ENCODE results near the gene POLE.

The POLE gene

GRCh38 chr12:132649226-132649945, 37.8 kb downstream of the POLE start:
- TF ChIP-seq EZH2phosphoT487 (IDR thresholded peaks at IDR 0.05; ENCODE audit: low read depth) (no peak), CTCF (IDR thresholded peaks at IDR 0.05; ENCODE audit: low read depth, low read length) (no peak)

GRCh38 chr12:132648616-132649225, 38.4 kb downstream of the POLE start:
- Histone ChIP-seq H3K79me2 (ENCODE audit: low read length) (no peaks in the 10 kb centered on the region), H2AFZ (ENCODE audit: low read depth, low read length) (no peak overlapping the region), H4K20me1 (ENCODE audit: insufficient read depth, low read length) (no peaks in the 10 kb centered on the region), H3K4me2 (ENCODE audit: low read length) (no peak overlapping the region), H3K27ac (ENCODE audit: low read length) (no peak overlapping the region), H3K9ac (ENCODE audit: low read length) (no peak overlapping the region), H3K4me1 (ENCODE audit: low read length) (no peaks in the 10 kb centered on the region), H3K9me3 (ENCODE audit: insufficient read depth, low read length) (no peaks in the 10 kb centered on the region), H3K36me3 (replicated peaks; ENCODE audit: low read depth, low read length) (peaks cover 55% of the 10 kb centered on the region), H3K27me3 (ENCODE audit: low read depth, low read length) (no peaks in the 10 kb centered on the region), H3K4me3 (ENCODE audit: low read length) (no peak overlapping the region)
- no peak for TF ChIP-seq EZH2phosphoT487 (IDR thresholded peaks at IDR 0.05; ENCODE audit: low read depth)

More at GRCh38 chr12:132649226-132649945, 37.8 kb downstream of the POLE start:
- Histone ChIP-seq H3K4me1 (ENCODE audit: low read length) (no peaks in the 10 kb centered on the region), H3K27ac (ENCODE audit: low read length) (no peak overlapping the region), H3K27me3 (ENCODE audit: low read depth, low read length) (no peaks in the 10 kb centered on the region), H3K4me2 (ENCODE audit: low read length) (no peak overlapping the region), H3K9ac (ENCODE audit: low read length) (no peak overlapping the region), H3K9me3 (ENCODE audit: insufficient read depth, low read length) (no peaks in the 10 kb centered on the region), H2AFZ (ENCODE audit: low read depth, low read length) (no peak overlapping the region), H3K36me3 (replicated peaks; ENCODE audit: low read depth, low read length) (peaks cover 59% of the 10 kb centered on the region), H3K4me3 (ENCODE audit: low read length) (no peak overlapping the region), H4K20me1 (ENCODE audit: insufficient read depth, low read length) (no peaks in the 10 kb centered on the region), H3K79me2 (ENCODE audit: low read length) (no peaks in the 10 kb centered on the region)

GRCh38 chr12:132647858-132648257, 39.3 kb downstream of the POLE start:
- H3K4me3 ChIP-seq (ENCODE audit: low read length) = no peak overlapping the region
- H3K4me2 ChIP-seq (ENCODE audit: low read length) = no peak overlapping the region
- H3K79me2 ChIP-seq (ENCODE audit: low read length) = no peaks in the 10 kb centered on the region
- no peak overlapping the region for H3K27ac ChIP-seq (ENCODE audit: low read length)
- no peaks in the 10 kb centered on the region for H3K4me1 ChIP-seq (ENCODE audit: low read length)
- H2AFZ ChIP-seq (ENCODE audit: low read depth, low read length) = no peak overlapping the region
- no peaks in the 10 kb centered on the region for H3K27me3 ChIP-seq (ENCODE audit: low read depth, low read length)
- H3K9ac ChIP-seq (ENCODE audit: low read length) = no peak overlapping the region
- H4K20me1 ChIP-seq (ENCODE audit: insufficient read depth, low read length) = no peaks in the 10 kb centered on the region
- peaks cover 54% of the 10 kb centered on the region for H3K36me3 ChIP-seq (replicated peaks; ENCODE audit: low read depth, low read length)
- H3K9me3 ChIP-seq (ENCODE audit: insufficient read depth, low read length) = no peaks in the 10 kb centered on the region
- TF ChIP-seq EZH2phosphoT487 (IDR thresholded peaks at IDR 0.05; ENCODE audit: low read depth) = no peak
- TF ChIP-seq CTCF (IDR thresholded peaks at IDR 0.05; ENCODE audit: low read depth, low read length) = no peak

- Histone ChIP-seq H3K36me3 (replicated peaks; ENCODE audit: low read depth, low read length) (peaks cover 56% of the 10 kb centered on the region), H4K20me1 (ENCODE audit: insufficient read depth, low read length) (no peaks in the 10 kb centered on the region)
Measured at GRCh38 chr12:132646850-132647249, 40.3 kb downstream of the POLE start.

More at GRCh38 chr12:132646850-132647249, 40.3 kb downstream of the POLE start:
- TF ChIP-seq EZH2phosphoT487 (IDR thresholded peaks at IDR 0.05; ENCODE audit: low read depth) (no peak), CTCF (IDR thresholded peaks at IDR 0.05; ENCODE audit: low read depth, low read length) (no peak)
- no peaks in the 10 kb centered on the region for H3K27me3 ChIP-seq (ENCODE audit: low read depth, low read length)
- no peak overlapping the region for H3K9ac ChIP-seq (ENCODE audit: low read length)
- H3K4me2 ChIP-seq (ENCODE audit: low read length) = no peak overlapping the region
- H2AFZ ChIP-seq (ENCODE audit: low read depth, low read length) = no peak overlapping the region
- H3K9me3 ChIP-seq (ENCODE audit: insufficient read depth, low read length) = no peaks in the 10 kb centered on the region
- no peaks in the 10 kb centered on the region for H3K79me2 ChIP-seq (ENCODE audit: low read length)
- H3K4me3 ChIP-seq (ENCODE audit: low read length) = no peak overlapping the region
- H3K4me1 ChIP-seq (ENCODE audit: low read length) = no peaks in the 10 kb centered on the region
- no peak overlapping the region for H3K27ac ChIP-seq (ENCODE audit: low read length)
